SK-N-MC (cell line): ENCODE measurements around the gene SETD1B.

Experiments used
- EZH2 ChIP-seq: fragments of 200-600 bp; sonication (generic); IDR thresholded peaks from one replicate; pipeline ENCODE4 v1.6.1; 2017; ENCODE audit warnings: antibody characterized with exemption
- FOXP2 ChIP-seq: optimal IDR thresholded peaks from 2 replicates; pipeline ENCODE3; 2011; ENCODE audit warnings: mild to moderate bottlenecking, moderate library complexity; ENCODE audit not compliant: insufficient read depth; ENCODE audit errors: extremely low read length, control extremely low read depth
- POLR2AphosphoS5 ChIP-seq: IDR thresholded peaks from 2 replicates; pipeline ENCODE4 v1.6.1; 2012; ENCODE audit warnings: mild to moderate bottlenecking, low read depth, low read length, borderline replicate concordance

- TF ChIP-seq POLR2AphosphoS5 (no peak), EZH2 (no peak), FOXP2 (no peak)
Observed at GRCh38 chr12:121871467-121871866, 67.7 kb downstream of the SETD1B start.
